ENCODE measurements around the gene TYK2. TPM values are rescaled to one million over a fixed set of nuclear protein-coding genes. Genes with fewer than 3 reads are reported as not detected.
A peak's percentile ranks its signal among the peaks of the same experiment; 100 is the strongest.

The TYK2 gene
- total RNA-seq, 1 donor = 72.7 TPM

DNA sequence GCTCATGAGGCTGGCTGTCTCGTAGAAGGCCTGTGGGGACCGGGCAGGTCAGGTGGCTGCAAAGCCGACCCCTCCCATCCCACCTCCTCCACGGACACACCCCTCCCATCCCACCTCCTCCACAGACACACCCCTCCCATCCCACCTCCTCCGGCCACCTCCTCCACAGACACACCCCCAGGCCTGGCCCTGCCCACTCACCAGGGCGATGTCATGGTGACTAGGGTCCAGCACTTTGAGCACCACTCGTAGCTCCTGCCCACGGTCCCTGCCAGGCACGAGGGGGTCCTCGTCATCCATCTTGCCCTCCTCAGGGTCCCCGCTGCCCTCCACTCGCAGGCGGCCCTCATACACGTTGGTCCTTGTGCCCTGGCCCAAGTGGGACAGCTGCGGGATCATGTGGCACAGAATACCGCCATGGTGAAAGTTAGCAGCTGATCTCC is 18.8 kb downstream of the TYK2 start:
- H3K27me3 ChIP-seq (ENCODE audit: insufficient read depth, low read length) = no peaks in the 10 kb centered on the region
- H3K79me2 ChIP-seq (ENCODE audit: insufficient read depth, low read length) = no peaks in the 10 kb centered on the region
- no peak overlapping the region for H3K4me2 ChIP-seq (ENCODE audit: insufficient read depth, low read length)
- no peak overlapping the region for H2AFZ ChIP-seq (ENCODE audit: low read length)
- H3K4me1 ChIP-seq (ENCODE audit: insufficient read depth, low read length) = no peaks in the 10 kb centered on the region
- no peaks in the 10 kb centered on the region for H3K9me3 ChIP-seq (ENCODE audit: low read depth, low read length)
- no peak overlapping the region for H3K27ac ChIP-seq (ENCODE audit: low read depth, low read length)
- H3K4me3 ChIP-seq (ENCODE audit: insufficient read depth, low read length) = no peak overlapping the region
- DNase-seq (ENCODE audit: insufficient read length, low spot score, missing footprints) = peak; percentile 71
- TF ChIP-seq CTCF (IDR thresholded peaks at IDR 0.05; ENCODE audit: extremely low read depth, low read depth, low read length) = no peak
- H3K36me3 ChIP-seq (ENCODE audit: insufficient read depth, low read length) = peaks cover 38% of the 10 kb centered on the region
- peaks cover 6% of the 10 kb centered on the region for H4K20me1 ChIP-seq (ENCODE audit: insufficient read depth, low read length)

GRCh38 chr19:10356431-10356830 is 23.9 kb downstream of the TYK2 start:
- no peaks in the 10 kb centered on the region for H4K20me1 ChIP-seq (ENCODE audit: insufficient read depth, low read length)
- H2AFZ ChIP-seq (ENCODE audit: low read length) = no peak overlapping the region
- H3K36me3 ChIP-seq (ENCODE audit: insufficient read depth, low read length) = peaks cover 51% of the 10 kb centered on the region
- H3K79me2 ChIP-seq (ENCODE audit: insufficient read depth, low read length) = no peaks in the 10 kb centered on the region
- H3K9me3 ChIP-seq (ENCODE audit: low read depth, low read length) = no peaks in the 10 kb centered on the region
- H3K27ac ChIP-seq (ENCODE audit: low read depth, low read length) = no peak overlapping the region
- peak; percentile 26 for DNase-seq (ENCODE audit: insufficient read length, low spot score, missing footprints)
- no peak overlapping the region for H3K4me3 ChIP-seq (ENCODE audit: insufficient read depth, low read length)
- H3K4me1 ChIP-seq (ENCODE audit: insufficient read depth, low read length) = no peaks in the 10 kb centered on the region
- no peak overlapping the region for H3K4me2 ChIP-seq (ENCODE audit: insufficient read depth, low read length)
- TF ChIP-seq CTCF (IDR thresholded peaks at IDR 0.05; ENCODE audit: extremely low read depth, low read depth, low read length) = no peak
- no peaks in the 10 kb centered on the region for H3K27me3 ChIP-seq (ENCODE audit: insufficient read depth, low read length)

DNA sequence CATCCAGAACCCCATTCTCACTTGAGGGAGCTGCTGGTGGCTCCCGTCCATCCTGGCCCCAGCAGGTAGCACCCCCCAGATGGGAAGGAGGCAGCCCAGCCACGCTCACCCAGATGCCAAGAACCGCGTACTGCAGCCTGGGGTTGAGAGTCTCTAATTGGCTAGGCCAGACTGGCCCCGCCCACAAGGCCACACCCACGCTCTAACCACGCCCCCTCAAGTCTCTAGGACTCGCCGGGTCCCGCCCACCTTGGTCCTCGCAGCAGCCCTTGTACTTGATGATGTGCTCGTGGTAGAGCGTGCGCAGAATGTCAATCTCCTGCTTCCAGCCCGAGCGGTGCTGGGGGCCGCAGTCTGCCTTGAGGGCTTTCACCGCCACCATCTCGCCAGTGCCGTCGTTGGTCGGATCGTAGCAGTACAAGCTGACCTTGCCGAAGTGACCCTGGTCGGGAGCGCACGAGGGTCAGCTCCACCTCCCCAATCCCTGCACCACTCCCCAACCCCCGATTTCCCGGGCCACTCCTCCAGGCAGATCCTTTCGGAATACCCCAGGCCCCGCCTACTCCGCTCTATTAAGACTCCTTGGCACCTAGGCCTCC is 26.5 kb downstream of the TYK2 start:
- no peak for TF ChIP-seq CTCF (IDR thresholded peaks at IDR 0.05; ENCODE audit: extremely low read depth, low read depth, low read length)
- Histone ChIP-seq H3K4me1 (ENCODE audit: insufficient read depth, low read length) (no peaks in the 10 kb centered on the region), H3K79me2 (ENCODE audit: insufficient read depth, low read length) (no peaks in the 10 kb centered on the region), H3K27ac (ENCODE audit: low read depth, low read length) (no peak overlapping the region), H3K4me2 (ENCODE audit: insufficient read depth, low read length) (no peak overlapping the region), H4K20me1 (ENCODE audit: insufficient read depth, low read length) (no peaks in the 10 kb centered on the region), H3K9me3 (ENCODE audit: low read depth, low read length) (no peaks in the 10 kb centered on the region), H3K36me3 (ENCODE audit: insufficient read depth, low read length) (peaks cover 50% of the 10 kb centered on the region), H3K4me3 (ENCODE audit: insufficient read depth, low read length) (no peak overlapping the region), H3K27me3 (ENCODE audit: insufficient read depth, low read length) (no peaks in the 10 kb centered on the region), H2AFZ (ENCODE audit: low read length) (no peak overlapping the region)
- DNase-seq (ENCODE audit: insufficient read length, low spot score, missing footprints) = peak; percentile 87

GRCh38 chr19:10352764-10353671 is 27.4 kb downstream of the TYK2 start:
- Histone ChIP-seq H2AFZ (ENCODE audit: low read length) (no peak overlapping the region), H3K4me3 (ENCODE audit: insufficient read depth, low read length) (no peak overlapping the region), H3K79me2 (ENCODE audit: insufficient read depth, low read length) (no peaks in the 10 kb centered on the region), H3K4me1 (ENCODE audit: insufficient read depth, low read length) (no peaks in the 10 kb centered on the region), H3K27me3 (ENCODE audit: insufficient read depth, low read length) (no peaks in the 10 kb centered on the region), H3K27ac (ENCODE audit: low read depth, low read length) (no peak overlapping the region), H4K20me1 (ENCODE audit: insufficient read depth, low read length) (no peaks in the 10 kb centered on the region), H3K36me3 (ENCODE audit: insufficient read depth, low read length) (peaks cover 46% of the 10 kb centered on the region), H3K4me2 (ENCODE audit: insufficient read depth, low read length) (no peak overlapping the region), H3K9me3 (ENCODE audit: low read depth, low read length) (no peaks in the 10 kb centered on the region)
- TF ChIP-seq CTCF (IDR thresholded peaks at IDR 0.05; ENCODE audit: extremely low read depth, low read depth, low read length) = no peak
- peak; percentile 72 for DNase-seq (ENCODE audit: insufficient read length, low spot score, missing footprints)
